HEK293 (cell line): Measurements from ENCODE around the gene GLRA1.

Experiments
- CTCF ChIA-PET: fragments of 350-600 bp; formaldehyde crosslinking; extraction: SDS; loops from one replicate; lab custom pipeline; 2021; ENCODE audit warnings: antibody characterized with exemption; lab: Yijun Ruan, JAX
- POLR2A ChIA-PET: fragments of 300-600 bp; formaldehyde crosslinking; extraction: SDS; loops from one replicate; lab custom pipeline; 2020; ENCODE audit warnings: antibody characterized with exemption, inconsistent platforms; lab: Yijun Ruan, JAX
- H3K27ac ChIP-seq: fragments of 200-500 bp; sonication (Bioruptor generic); 2 replicates; pipeline ENCODE4 v1.5.1; 2014; ENCODE audit warnings: low read depth, low read length, control low read depth, inconsistent platforms; ENCODE audit errors: extremely low read depth
- H3K36me3 ChIP-seq, 2 experiments: fragments of 200-500 bp in 1 of 2; sonication (Bioruptor generic) in 1 of 2; 1 replicate in 1 of 2; 2 replicates in 1 of 2; pipeline ENCODE4 v1.5.1; 2014 to 2017; ENCODE audit warnings: inconsistent platforms in 2 of 2, low read length in 2 of 2; ENCODE audit not compliant: control insufficient read depth in 2 of 2, insufficient read depth in 1 of 2
- H3K4me1 ChIP-seq: fragments of 200-500 bp; sonication (Bioruptor generic); 2 replicates; pipeline ENCODE4 v1.5.1; 2014; ENCODE audit warnings: mild to moderate bottlenecking, low read length, inconsistent platforms; ENCODE audit not compliant: control insufficient read depth, insufficient read depth
- H3K4me3 ChIP-seq: 2 replicates; pipeline ENCODE4 v1.5.1; 2011; ENCODE audit warnings: low read depth, mild to moderate bottlenecking, control low read depth, low read length, moderate library complexity
- H3K9me3 ChIP-seq: fragments of 200-500 bp; sonication (Bioruptor generic); 2 replicates; pipeline ENCODE4 v1.5.1; 2014; ENCODE audit warnings: low read depth, low read length, inconsistent platforms; ENCODE audit not compliant: control insufficient read depth, insufficient read depth
- SCRT2 ChIP-seq: fragments of 450-650 bp; formaldehyde crosslinking; IDR thresholded peaks from 2 replicates; pipeline ENCODE4 v1.5.1; 2016; ENCODE audit warnings: missing biosample characterization, missing genetic modification characterization
- SP3 ChIP-seq: fragments of 450-650 bp; formaldehyde crosslinking; IDR thresholded peaks from 2 replicates; pipeline ENCODE4 v1.5.1; 2016; ENCODE audit warnings: missing biosample characterization, missing genetic modification characterization
- ZBTB20 ChIP-seq: fragments of 450-650 bp; formaldehyde crosslinking; IDR thresholded peaks from 2 replicates; pipeline ENCODE4 v1.5.1; 2016; ENCODE audit warnings: missing biosample characterization, missing genetic modification characterization
- ZFP41 ChIP-seq: fragments of 450-650 bp; formaldehyde crosslinking; IDR thresholded peaks from 2 replicates; pipeline ENCODE4 v1.5.1; 2016; ENCODE audit warnings: missing biosample characterization, missing genetic modification characterization, borderline replicate concordance
- ZNF133 ChIP-seq: fragments of 450-650 bp; formaldehyde crosslinking; IDR thresholded peaks from 2 replicates; pipeline ENCODE4 v1.5.1; 2016; ENCODE audit warnings: missing biosample characterization, missing genetic modification characterization
- ZNF148 ChIP-seq: fragments of 450-650 bp; formaldehyde crosslinking; IDR thresholded peaks from 2 replicates; pipeline ENCODE4 v1.5.0; 2017; ENCODE audit warnings: missing biosample characterization, missing genetic modification characterization, borderline replicate concordance
- ZNF157 ChIP-seq: fragments of 450-650 bp; formaldehyde crosslinking; IDR thresholded peaks from 2 replicates; pipeline ENCODE4 v1.5.1; 2016; ENCODE audit warnings: missing biosample characterization, missing genetic modification characterization
- ZNF223 ChIP-seq: fragments of 450-650 bp; formaldehyde crosslinking; IDR thresholded peaks from 2 replicates; pipeline ENCODE4 v1.5.1; 2016; ENCODE audit warnings: missing biosample characterization, missing genetic modification characterization
- ZNF350 ChIP-seq: fragments of 450-650 bp; formaldehyde crosslinking; IDR thresholded peaks from 2 replicates; pipeline ENCODE4 v1.5.0; 2017; ENCODE audit warnings: missing biosample characterization, mild to moderate bottlenecking, missing genetic modification characterization
- ZNF423 ChIP-seq: fragments of 450-650 bp; formaldehyde crosslinking; IDR thresholded peaks from 2 replicates; pipeline ENCODE4 v1.5.1; 2016; ENCODE audit warnings: missing biosample characterization, missing genetic modification characterization
- ZNF513 ChIP-seq: fragments of 450-650 bp; IDR thresholded peaks from 2 replicates; pipeline ENCODE4 v1.5.1; 2018; ENCODE audit warnings: missing biosample characterization, missing genetic modification characterization
- ZNF596 ChIP-seq: fragments of 450-650 bp; IDR thresholded peaks from 2 replicates; pipeline ENCODE4 v1.5.0; 2018; ENCODE audit warnings: missing biosample characterization, mild to moderate bottlenecking, missing genetic modification characterization, moderate library complexity
- ZNF658 ChIP-seq: fragments of 450-650 bp; formaldehyde crosslinking; IDR thresholded peaks from 2 replicates; pipeline ENCODE4; 2016; ENCODE audit warnings: missing biosample characterization, missing genetic modification characterization
- ZNF791 ChIP-seq: fragments of 450-650 bp; formaldehyde crosslinking; IDR thresholded peaks from 2 replicates; pipeline ENCODE4 v1.5.1; 2016; ENCODE audit warnings: missing biosample characterization, missing genetic modification characterization
- ZNF792 ChIP-seq: fragments of 450-650 bp; formaldehyde crosslinking; IDR thresholded peaks from 2 replicates; pipeline ENCODE4 v1.5.1; 2016; ENCODE audit warnings: missing biosample characterization, missing genetic modification characterization
- TF ChIP-seq, protein P1 (sequence below): fragments of 450-650 bp; formaldehyde crosslinking; IDR thresholded peaks from 2 replicates; pipeline ENCODE4 v1.5.1; 2017; ENCODE audit warnings: missing biosample characterization, missing genetic modification characterization

The GLRA1 gene

GRCh38 chr5:151917904-151918303 lies 6.7 kb downstream of the GLRA1 start:
- CTCF ChIA-PET = interaction anchor here (1.1 kb wide), 1 partner anchor 93 kb away, joined by 3 read pairs; no protein-coding TSS in a partner anchor
- H3K9me3 ChIP-seq = no peaks in the 10 kb centered on the region
- POLR2A ChIA-PET = no interaction called here
- no peak overlapping the region for H3K27ac ChIP-seq
- no peak for TF ChIP-seq ZNF596
- TF ChIP-seq ZNF157 (tag by site-specific recombination) = no peak
- H3K4me3 ChIP-seq = no peak overlapping the region
- no peaks in the 10 kb centered on the region for H3K36me3 ChIP-seq
- H3K4me1 ChIP-seq = no peaks in the 10 kb centered on the region

GRCh38 chr5:151913425-151913824 lies 11.2 kb downstream of the GLRA1 start:
- Histone ChIP-seq H3K27ac (no peak overlapping the region), H3K9me3 (no peaks in the 10 kb centered on the region), H3K36me3 (no peaks in the 10 kb centered on the region), H3K4me1 (no peaks in the 10 kb centered on the region), H3K4me3 (no peak overlapping the region)
- CTCF ChIA-PET = interaction anchor here (1.2 kb wide), 1 partner anchor 88 kb away, joined by 6 read pairs; no protein-coding TSS in a partner anchor
- POLR2A ChIA-PET = no interaction called here
- TF ChIP-seq ZNF513 (tag by site-specific recombination) (no peak), ZNF350 (tag by site-specific recombination) (no peak)

DNA sequence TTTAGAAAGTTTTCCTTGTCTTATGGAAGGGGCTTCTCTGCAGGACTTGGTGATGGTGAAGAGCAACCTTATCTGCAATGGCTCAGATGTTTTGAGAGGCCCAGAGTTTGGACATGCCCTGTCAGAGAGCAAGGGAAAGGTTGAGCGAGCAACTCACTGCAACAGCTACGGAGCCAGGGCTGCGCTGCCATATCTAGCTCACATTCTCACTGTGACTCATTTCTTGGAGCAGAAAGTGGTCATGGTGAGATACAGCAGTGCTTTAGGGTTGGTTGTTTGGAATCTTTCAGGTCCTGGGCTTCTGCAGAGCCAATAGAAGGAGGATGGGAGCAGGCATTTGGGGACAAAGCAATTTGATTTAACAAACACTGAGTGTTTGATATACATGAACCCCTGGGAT lies 12.3 kb downstream of the GLRA1 start:
- Histone ChIP-seq H3K4me3 (no peak overlapping the region), H3K36me3 (no peaks in the 10 kb centered on the region), H3K4me1 (no peaks in the 10 kb centered on the region), H3K27ac (no peak overlapping the region), H3K9me3 (no peaks in the 10 kb centered on the region)
- CTCF ChIA-PET = no interaction called here
- POLR2A ChIA-PET = no interaction called here
- TF ChIP-seq ZNF792 (tag by site-specific recombination) = no peak
- TF ChIP-seq ZNF791 (tag by site-specific recombination) = no peak
- no peak for TF ChIP-seq ZNF133 (tag by site-specific recombination)
- no peak for TF ChIP-seq ZNF223 (tag by site-specific recombination)

GRCh38 chr5:151911011-151911410 lies 13.6 kb downstream of the GLRA1 start:
- H3K36me3 ChIP-seq = no peaks in the 10 kb centered on the region
- no peaks in the 10 kb centered on the region for H3K4me1 ChIP-seq
- CTCF ChIA-PET = no interaction called here
- no peak overlapping the region for H3K4me3 ChIP-seq
- TF ChIP-seq SCRT2 (peak; percentile 31; the same call in 1 of the 2 replicates), ZNF658 (no peak)
- TF ChIP-seq, all 188 proteins: peak for 1
- Histone ChIP-seq H3K27ac (no peak overlapping the region), H3K9me3 (no peaks in the 10 kb centered on the region)
- POLR2A ChIA-PET = no interaction called here

- no peak overlapping the region for H3K27ac ChIP-seq
- ChIA-PET CTCF (no interaction called here), POLR2A (no interaction called here)
- H3K36me3 ChIP-seq = no peaks in the 10 kb centered on the region
- TF ChIP-seq SP3 (tag by site-specific recombination) = no peak
- no peaks in the 10 kb centered on the region for H3K4me1 ChIP-seq
- H3K4me3 ChIP-seq = no peak overlapping the region
- H3K9me3 ChIP-seq = no peaks in the 10 kb centered on the region
These were observed 15.0 kb downstream of the GLRA1 start for GRCh38 chr5:151909628-151910027.

- H3K36me3 ChIP-seq = no peaks in the 10 kb centered on the region
- H3K4me3 ChIP-seq = no peak overlapping the region
- H3K9me3 ChIP-seq = no peaks in the 10 kb centered on the region
- POLR2A ChIA-PET = interaction anchor here (0.7 kb wide), 1 partner anchor 137 kb away, joined by 3 read pairs; no protein-coding TSS in a partner anchor
- H3K4me1 ChIP-seq = no peaks in the 10 kb centered on the region
- CTCF ChIA-PET = interaction anchor here (0.8 to 1.2 kb wide), 2 partner anchors 234 to 237 kb away, joined by 3 read pairs; no protein-coding TSS in a partner anchor
- H3K27ac ChIP-seq = no peak overlapping the region
- no peak for TF ChIP-seq ZFP41 (tag by site-specific recombination)
- TF ChIP-seq, protein P1, sequence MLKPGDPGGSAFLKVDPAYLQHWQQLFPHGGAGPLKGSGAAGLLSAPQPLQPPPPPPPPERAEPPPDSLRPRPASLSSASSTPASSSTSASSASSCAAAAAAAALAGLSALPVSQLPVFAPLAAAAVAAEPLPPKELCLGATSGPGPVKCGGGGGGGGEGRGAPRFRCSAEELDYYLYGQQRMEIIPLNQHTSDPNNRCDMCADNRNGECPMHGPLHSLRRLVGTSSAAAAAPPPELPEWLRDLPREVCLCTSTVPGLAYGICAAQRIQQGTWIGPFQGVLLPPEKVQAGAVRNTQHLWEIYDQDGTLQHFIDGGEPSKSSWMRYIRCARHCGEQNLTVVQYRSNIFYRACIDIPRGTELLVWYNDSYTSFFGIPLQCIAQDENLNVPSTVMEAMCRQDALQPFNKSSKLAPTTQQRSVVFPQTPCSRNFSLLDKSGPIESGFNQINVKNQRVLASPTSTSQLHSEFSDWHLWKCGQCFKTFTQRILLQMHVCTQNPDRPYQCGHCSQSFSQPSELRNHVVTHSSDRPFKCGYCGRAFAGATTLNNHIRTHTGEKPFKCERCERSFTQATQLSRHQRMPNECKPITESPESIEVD (tag by site-specific recombination) = no peak
- TF ChIP-seq ZNF148 = no peak
- no peak for TF ChIP-seq ZBTB20 (tag by site-specific recombination)
- TF ChIP-seq ZNF423 (tag by site-specific recombination) = no peak
These were observed 18.4 kb downstream of the GLRA1 start for GRCh38 chr5:151906246-151906645.
